ENCODE data around the gene COL4A4.
A peak's percentile ranks its signal among the peaks of the same experiment; 100 is the strongest.
"Not testable (repeated sequence)": the region's sequence is repeated elsewhere in the genome, so short reads cannot be mapped to it uniquely, and the experiment has no call there.

COL4A4 gene

GRCh38 chr2:227106845-227107759 lies 56.9 kb downstream of the COL4A4 start:
- DNase-seq = peak; percentile 16

- DNase-seq = no peak
Observed at GRCh38 chr2:227103583-227103982, 60.4 kb downstream of the COL4A4 start.

GRCh38 chr2:227099340-227099739 lies 64.7 kb downstream of the COL4A4 start:
- no peak for DNase-seq

GRCh38 chr2:227098162-227098515 lies 65.9 kb downstream of the COL4A4 start:
- no peak for DNase-seq

GRCh38 chr2:227097495-227098161 lies 66.4 kb downstream of the COL4A4 start:
- DNase-seq = no peak

- DNase-seq = no peak
Observed at GRCh38 chr2:227095346-227095745, 68.7 kb downstream of the COL4A4 start.

- DNase-seq = no peak
Observed at GRCh38 chr2:227082286-227082685, 81.7 kb downstream of the COL4A4 start.

GRCh38 chr2:227079726-227080125 lies 84.3 kb downstream of the COL4A4 start:
- no peak for DNase-seq

- not testable (repeated sequence) for DNase-seq
Observed at GRCh38 chr2:227065065-227065464, 98.9 kb downstream of the COL4A4 start.

- no peak for DNase-seq
Observed at GRCh38 chr2:227058888-227059399, 105.1 kb downstream of the COL4A4 start.

- no peak for DNase-seq
Observed at GRCh38 chr2:227057743-227058447, 106.1 kb downstream of the COL4A4 start.

- DNase-seq = no peak
Observed at GRCh38 chr2:227057060-227057459, 106.9 kb downstream of the COL4A4 start.

- DNase-seq = no peak
Observed at GRCh38 chr2:227054006-227054405, 110.0 kb downstream of the COL4A4 start.

- DNase-seq = no peak
Observed at GRCh38 chr2:227052879-227053278, 111.1 kb downstream of the COL4A4 start.

GRCh38 chr2:227043981-227044380 lies 120.0 kb downstream of the COL4A4 start:
- DNase-seq = no peak

- no peak for DNase-seq
Observed at GRCh38 chr2:227038550-227039189, 125.3 kb downstream of the COL4A4 start.

GRCh38 chr2:227036527-227036926 lies 127.5 kb downstream of the COL4A4 start:
- DNase-seq = no peak

GRCh38 chr2:227035711-227036367 lies 128.2 kb downstream of the COL4A4 start:
- DNase-seq = no peak

GRCh38 chr2:227033471-227034148 lies 130.4 kb downstream of the COL4A4 start:
- peak; percentile 22 for DNase-seq

GRCh38 chr2:227031379-227031778 lies 132.6 kb downstream of the COL4A4 start:
- DNase-seq = no peak

- DNase-seq = no peak
Observed at GRCh38 chr2:227030789-227031188, 133.2 kb downstream of the COL4A4 start.

Measured in stimulated activated CD4-positive, alpha-beta T cell treated with anti-CD3 and anti-CD28 coated beads, Interleukin-4, amount 100 ng/mL, for 1 hour (primary cell).